Fibroblast of peridontal ligament (primary cell): ENCODE measurements around the gene BAMBI.

Experiments used
- DNase-seq: peaks from one replicate; pipeline ENCODE4 v3.0.0-alpha.2; 2010; ENCODE audit errors: extremely low read depth

Gene BAMBI

GRCh38 chr10:28676326-28676967 lies 874 bp upstream of the BAMBI start:
- no peak for DNase-seq

- peak; percentile 48 for DNase-seq
Measured at GRCh38 chr10:28677888-28678686, 766 bp downstream of the BAMBI start.

GRCh38 chr10:28678687-28679457 lies 1.6 kb downstream of the BAMBI start:
- DNase-seq, result peak; percentile 43

- peak; percentile 37 for DNase-seq
Measured at GRCh38 chr10:28679581-28680357, 2.4 kb downstream of the BAMBI start.

- peak; percentile 44 for DNase-seq
Measured at GRCh38 chr10:28680358-28680752, 3.0 kb downstream of the BAMBI start.

- peak; percentile 49 for DNase-seq
Measured at GRCh38 chr10:28681291-28681763, 4.0 kb downstream of the BAMBI start.

GRCh38 chr10:28681928-28682750 lies 4.8 kb downstream of the BAMBI start:
- DNase-seq, result no peak

GRCh38 chr10:28684157-28684985 lies 7.0 kb downstream of the BAMBI start:
- DNase-seq, result no peak

GRCh38 chr10:28684986-28685580 lies 7.8 kb downstream of the BAMBI start:
- no peak for DNase-seq

GRCh38 chr10:28685717-28686116 lies 8.4 kb downstream of the BAMBI start:
- peak; percentile 54 for DNase-seq

- DNase-seq, result peak; percentile 57
Measured at GRCh38 chr10:28686835-28687682, 9.7 kb downstream of the BAMBI start.

- DNase-seq, result no peak
Measured at GRCh38 chr10:28687683-28688001, 10.3 kb downstream of the BAMBI start.

GRCh38 chr10:28690545-28690944 lies 13.2 kb downstream of the BAMBI start:
- DNase-seq, result no peak

GRCh38 chr10:28691187-28691694 lies 13.9 kb downstream of the BAMBI start:
- no peak for DNase-seq

GRCh38 chr10:28692050-28692449 lies 14.7 kb downstream of the BAMBI start:
- DNase-seq, result no peak

- no peak for DNase-seq
Measured at GRCh38 chr10:28694530-28694929, 17.2 kb downstream of the BAMBI start.

- no peak for DNase-seq
Measured at GRCh38 chr10:28698075-28698474, 20.8 kb downstream of the BAMBI start.

- DNase-seq, result no peak
Measured at GRCh38 chr10:28704464-28705161, 27.3 kb downstream of the BAMBI start.
